Ishikawa (cell line): ENCODE data around the gene MLKL.

Source experiments
- CEBPB ChIP-seq: IDR thresholded peaks from 2 replicates; pipeline ENCODE4 v1.6.1; 2012
- CREB1 ChIP-seq: IDR thresholded peaks from 2 replicates; pipeline ENCODE4 v1.6.1; 2012; ENCODE audit warnings: low read depth
- EGR1 ChIP-seq: IDR thresholded peaks from 2 replicates; pipeline ENCODE4 v1.6.1; 2012
- EP300 ChIP-seq: IDR thresholded peaks from 2 replicates; pipeline ENCODE4 v1.6.1; 2012; ENCODE audit warnings: borderline replicate concordance
- FOXM1 ChIP-seq: IDR thresholded peaks from 2 replicates; pipeline ENCODE4 v1.6.1; 2012; ENCODE audit warnings: low read depth, borderline replicate concordance
- RAD21 ChIP-seq: IDR thresholded peaks from 2 replicates; pipeline ENCODE4 v1.6.1; 2012; ENCODE audit warnings: low read depth
- TCF12 ChIP-seq: IDR thresholded peaks from 2 replicates; pipeline ENCODE4 v1.6.1; 2012; ENCODE audit warnings: low read depth
- ZBTB7A ChIP-seq: IDR thresholded peaks from 2 replicates; pipeline ENCODE4 v1.6.1; 2012; ENCODE audit warnings: low read depth
- TF ChIP-seq, protein P1 (sequence below): IDR thresholded peaks from 2 replicates; pipeline ENCODE4 v1.6.1; 2012; ENCODE audit warnings: low read depth, mild to moderate bottlenecking
- TF ChIP-seq, protein P2 (sequence below): IDR thresholded peaks from 2 replicates; pipeline ENCODE4 v1.6.1; 2012

DNA sequence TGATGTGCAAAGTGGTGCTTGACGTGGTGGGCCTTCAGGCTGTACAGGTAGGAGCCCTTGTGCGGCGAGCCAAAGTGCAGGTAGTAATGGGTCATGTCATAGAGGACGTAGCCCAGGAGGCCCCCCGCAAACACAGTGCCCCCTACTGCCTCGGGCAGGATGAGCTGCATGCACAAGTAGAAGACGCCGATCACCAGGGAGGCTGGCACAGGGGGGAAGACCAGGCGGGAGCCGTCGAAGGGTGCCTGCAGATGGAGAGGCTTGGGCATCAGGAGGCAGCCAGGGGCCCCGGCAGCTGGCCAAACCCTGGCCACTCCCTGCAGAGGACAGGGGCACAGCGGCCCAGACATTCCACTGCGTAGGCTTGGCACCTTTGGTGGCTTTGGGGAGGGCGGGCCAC, 15.7 kb upstream of the MLKL start:
- TF ChIP-seq ZBTB7A: no peak
- no peak for TF ChIP-seq RAD21
- TF ChIP-seq TCF12: no peak
- TF ChIP-seq FOXM1: no peak
- no peak for TF ChIP-seq CEBPB
- no peak for TF ChIP-seq EP300
- TF ChIP-seq, protein P1, sequence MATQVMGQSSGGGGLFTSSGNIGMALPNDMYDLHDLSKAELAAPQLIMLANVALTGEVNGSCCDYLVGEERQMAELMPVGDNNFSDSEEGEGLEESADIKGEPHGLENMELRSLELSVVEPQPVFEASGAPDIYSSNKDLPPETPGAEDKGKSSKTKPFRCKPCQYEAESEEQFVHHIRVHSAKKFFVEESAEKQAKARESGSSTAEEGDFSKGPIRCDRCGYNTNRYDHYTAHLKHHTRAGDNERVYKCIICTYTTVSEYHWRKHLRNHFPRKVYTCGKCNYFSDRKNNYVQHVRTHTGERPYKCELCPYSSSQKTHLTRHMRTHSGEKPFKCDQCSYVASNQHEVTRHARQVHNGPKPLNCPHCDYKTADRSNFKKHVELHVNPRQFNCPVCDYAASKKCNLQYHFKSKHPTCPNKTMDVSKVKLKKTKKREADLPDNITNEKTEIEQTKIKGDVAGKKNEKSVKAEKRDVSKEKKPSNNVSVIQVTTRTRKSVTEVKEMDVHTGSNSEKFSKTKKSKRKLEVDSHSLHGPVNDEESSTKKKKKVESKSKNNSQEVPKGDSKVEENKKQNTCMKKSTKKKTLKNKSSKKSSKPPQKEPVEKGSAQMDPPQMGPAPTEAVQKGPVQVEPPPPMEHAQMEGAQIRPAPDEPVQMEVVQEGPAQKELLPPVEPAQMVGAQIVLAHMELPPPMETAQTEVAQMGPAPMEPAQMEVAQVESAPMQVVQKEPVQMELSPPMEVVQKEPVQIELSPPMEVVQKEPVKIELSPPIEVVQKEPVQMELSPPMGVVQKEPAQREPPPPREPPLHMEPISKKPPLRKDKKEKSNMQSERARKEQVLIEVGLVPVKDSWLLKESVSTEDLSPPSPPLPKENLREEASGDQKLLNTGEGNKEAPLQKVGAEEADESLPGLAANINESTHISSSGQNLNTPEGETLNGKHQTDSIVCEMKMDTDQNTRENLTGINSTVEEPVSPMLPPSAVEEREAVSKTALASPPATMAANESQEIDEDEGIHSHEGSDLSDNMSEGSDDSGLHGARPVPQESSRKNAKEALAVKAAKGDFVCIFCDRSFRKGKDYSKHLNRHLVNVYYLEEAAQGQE: no peak
- TF ChIP-seq, protein P2, sequence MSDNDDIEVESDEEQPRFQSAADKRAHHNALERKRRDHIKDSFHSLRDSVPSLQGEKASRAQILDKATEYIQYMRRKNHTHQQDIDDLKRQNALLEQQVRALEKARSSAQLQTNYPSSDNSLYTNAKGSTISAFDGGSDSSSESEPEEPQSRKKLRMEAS: no peak
- TF ChIP-seq CREB1: no peak
- no peak for TF ChIP-seq EGR1
